GM12878 (cell line): ENCODE results near the gene HOTAIR. TPM values are rescaled to one million over a fixed set of nuclear protein-coding genes. Genes with fewer than 3 reads are reported as not detected.

Source experiments
- ATAC-seq: fragments of 200-7000 bp; cut with Tn5 transposase; 3 replicates; pipeline ENCODE4 v1.9.1; 2020; ENCODE audit warnings: mild to moderate bottlenecking, moderate library complexity
- BruUV-seq: library from RNA; stranded (reverse); fragments of 400-500 nt; replicated peaks from 2 replicates; lab custom pipeline; 2021; lab: Mats Ljungman, UMichigan
- CTCF ChIA-PET: fragments of 300-600 bp; sonication (Branson Sonifier 250); formaldehyde crosslinking; extraction: SDS; loops from one replicate; lab custom pipeline; 2021; ENCODE audit warnings: inconsistent platforms; lab: Yijun Ruan, JAX
- POLR2A ChIA-PET: fragments of 350-600 bp; formaldehyde crosslinking; extraction: SDS; loops from one replicate; lab custom pipeline; 2021; ENCODE audit warnings: inconsistent platforms; lab: Charles Lee
- RAD21 ChIA-PET: fragments of 300-600 bp; sonication (Branson Sonifier 250); formaldehyde crosslinking; loops from one replicate; lab custom pipeline; 2023; ENCODE audit warnings: antibody characterized with exemption; ENCODE audit not compliant: unreplicated experiment; lab: Charles Lee
- SMC1A ChIA-PET: fragments of 300-600 bp; sonication (Branson Sonifier 250); formaldehyde crosslinking; loops from one replicate; lab custom pipeline; 2023; ENCODE audit not compliant: unreplicated experiment, uncharacterized antibody; lab: Charles Lee
- DNase-seq: peaks from one replicate; pipeline ENCODE4 v3.0.0-alpha.2; 2011; ENCODE audit warnings: low read depth, low spot score
- FAIRE-seq: peaks from 3 replicates; lab custom pipeline; 2011; peaks lifted over from hg19 to GRCh38; lab: Jason Lieb, UNC
- H2AFZ ChIP-seq: 2 replicates; pipeline ENCODE4 v1.6.0; 2011; ENCODE audit warnings: low read depth, low read length, control low read depth; ENCODE audit not compliant: control insufficient read depth
- H3K27ac ChIP-seq: 2 replicates; pipeline ENCODE4 v1.5.1; 2011; ENCODE audit warnings: control low read depth; ENCODE audit not compliant: control insufficient read depth, insufficient read depth
- H3K27me3 ChIP-seq, 2 experiments: replicated peaks in 1 of 2; 2 replicates each; pipeline versions ENCODE4 v1.6.0 to v1.6.1; 2011; ENCODE audit warnings: low read length in 1 of 2; ENCODE audit not compliant: control insufficient read depth in 2 of 2, insufficient read depth in 2 of 2
- H3K36me3 ChIP-seq, 2 experiments: 2 replicates each; pipeline ENCODE4 v1.5.1; 2011; ENCODE audit warnings: low read length in 1 of 2; ENCODE audit not compliant: control insufficient read depth in 2 of 2, insufficient read depth in 2 of 2
- H3K4me1 ChIP-seq: 2 replicates; pipeline ENCODE4 v1.6.1; 2011; ENCODE audit warnings: mild to moderate bottlenecking, low read length, moderate library complexity, mixed read lengths; ENCODE audit not compliant: control insufficient read depth, insufficient read depth
- H3K4me2 ChIP-seq: 2 replicates; pipeline ENCODE4 v1.6.0; 2011; ENCODE audit warnings: control low read depth; ENCODE audit not compliant: control insufficient read depth, insufficient read depth
- H3K4me3 ChIP-seq: fragments of 200-600 bp; sonication (generic); 2 replicates; pipeline ENCODE4 v1.5.1; 2016
- H3K79me2 ChIP-seq: 2 replicates; pipeline ENCODE4 v1.6.0; 2011; ENCODE audit warnings: low read length; ENCODE audit not compliant: control insufficient read depth, insufficient read depth
- H3K9ac ChIP-seq: 2 replicates; pipeline ENCODE4 v1.8.0; 2011; ENCODE audit warnings: low read length, control low read depth, mixed read lengths; ENCODE audit not compliant: control insufficient read depth, insufficient read depth
- H3K9me3 ChIP-seq: replicated peaks from 3 replicates; pipeline ENCODE4 v1.5.1; 2011; ENCODE audit warnings: mild to moderate bottlenecking, low read length; ENCODE audit not compliant: control insufficient read depth, insufficient read depth
- H4K20me1 ChIP-seq: 2 replicates; pipeline ENCODE4 v1.6.0; 2011; ENCODE audit not compliant: control insufficient read depth, insufficient read depth
- BMI1 ChIP-seq: fragments of 450-650 bp; IDR thresholded peaks from 2 replicates; pipeline ENCODE4 v1.6.1; 2016; ENCODE audit warnings: mild to moderate bottlenecking, moderate library complexity, borderline replicate concordance
- BRCA1 ChIP-seq: IDR thresholded peaks from 2 replicates; pipeline ENCODE4 v1.6.1; 2011; ENCODE audit warnings: low read depth, low read length, improper control_type of control experiment
- CREB1 ChIP-seq: IDR thresholded peaks from 2 replicates; pipeline ENCODE4 v1.6.1; 2012; ENCODE audit warnings: low read depth, mild to moderate bottlenecking, inconsistent platforms
- EP300 ChIP-seq, 2 experiments: fragments of 150-350 bp in 1 of 2; IDR thresholded peaks; 2 replicates each; pipeline ENCODE4 v1.6.1; 2011 to 2012; ENCODE audit warnings: low read depth in 2 of 2, low read length in 2 of 2, borderline replicate concordance in 1 of 2, improper control_type of control experiment in 1 of 2, inconsistent platforms in 1 of 2; ENCODE audit not compliant: control insufficient read depth in 1 of 2
- JUND ChIP-seq: IDR thresholded peaks from 2 replicates; pipeline ENCODE4 v1.6.1; 2012; ENCODE audit warnings: low read depth, mild to moderate bottlenecking, low read length, improper control_type of control experiment, moderate library complexity
- MEF2B ChIP-seq: fragments of 450-650 bp; IDR thresholded peaks from 2 replicates; pipeline ENCODE4 v1.6.1; 2018; ENCODE audit warnings: mild to moderate bottlenecking, moderate library complexity; ENCODE audit not compliant: partially characterized antibody, poor library complexity, severe bottlenecking
- MTA2 ChIP-seq: fragments of 450-650 bp; IDR thresholded peaks from 2 replicates; pipeline ENCODE4 v1.6.1; 2016; ENCODE audit warnings: low read depth, mild to moderate bottlenecking, moderate library complexity
- SREBF1 ChIP-seq: IDR thresholded peaks from 2 replicates; pipeline ENCODE4 v1.6.1; 2012; ENCODE audit warnings: mild to moderate bottlenecking, low read length
- SUZ12 ChIP-seq: fragments of 200-600 bp; sonication (generic); IDR thresholded peaks from one replicate; pipeline ENCODE4 v1.6.1; 2018; ENCODE audit warnings: antibody characterized with exemption, mild to moderate bottlenecking; ENCODE audit not compliant: unreplicated experiment
- TAF1 ChIP-seq: IDR thresholded peaks from 2 replicates; pipeline ENCODE4 v1.6.1; 2011; ENCODE audit warnings: mild to moderate bottlenecking, low read depth, low read length, borderline replicate concordance
- USF1 ChIP-seq: IDR thresholded peaks from 2 replicates; pipeline ENCODE4 v1.6.1; 2011; ENCODE audit warnings: borderline replicate concordance, low read depth, mild to moderate bottlenecking, moderate library complexity, mixed read lengths, low read length; ENCODE audit not compliant: insufficient read depth; ENCODE audit errors: extremely low read length
- YBX1 ChIP-seq: fragments of 450-650 bp; IDR thresholded peaks from 2 replicates; pipeline ENCODE4 v1.6.1; 2016; ENCODE audit warnings: antibody characterized with exemption
- ZNF592 ChIP-seq: fragments of 450-650 bp; IDR thresholded peaks from 2 replicates; pipeline ENCODE4 v1.6.1; 2017; ENCODE audit warnings: mild to moderate bottlenecking, moderate library complexity
- ZSCAN29 ChIP-seq: fragments of 450-650 bp; IDR thresholded peaks from 2 replicates; pipeline ENCODE4 v1.6.1; 2017; ENCODE audit warnings: mild to moderate bottlenecking, moderate library complexity
- WGBS: methylation state at CpG from one replicate; pipeline ENCODE4 v1.1.6; 2016; ENCODE audit warnings: low lambda C conversion rate; ENCODE audit not compliant: insufficient replicate concordance, insufficient coverage; ENCODE audit errors: missing lambda C conversion rate; 5-methylcytosine and 5-hydroxymethylcytosine counted together
- in situ Hi-C: fragments of 300-500 bp; cut with MboI; formaldehyde crosslinking; loops from 9 replicates; pipeline ENCODE4 v1.14.3; 2018; ENCODE audit warnings: mixed read lengths
- intact Hi-C: fragments of 100-400 bp; cut with micrococcal nuclease; formaldehyde crosslinking; loops from one replicate; pipeline ENCODE4 v1.14.2; 2022; ENCODE audit not compliant: unreplicated experiment
- polyA plus RNA-seq, 11 experiments: library from polyadenylated mRNA; depleted of rRNA in 4 of 11; unstranded in 6 of 11; stranded (reverse) in 5 of 11; fragments of >200 nt; fragmentation: Nextera tagmentation in 4 of 11; fragmentation: Illumina TruSeq in 1 of 11; extraction: Ambion mirVana in 4 of 11; extraction: Trizol in 1 of 11; gene quantifications; 1 replicate in 1 of 11; 2 replicates in 10 of 11; pipeline versions ENCODE4 v1.2.1 to v1.2.3, GENCODE V29; 2011 to 2016; ENCODE audit warnings: inconsistent platforms in 2 of 11, missing spikeins in 2 of 11, low read depth in 1 of 11
- total RNA-seq, 4 experiments: library from RNA; depleted of rRNA in 3 of 4; stranded (reverse); fragments of >200 nt in 3 of 4; fragmentation: Illumina TruSeq in 1 of 4; extraction: Trizol in 1 of 4; gene quantifications; 2 replicates each; pipeline versions ENCODE4 v1.2.1 to v1.2.3, GENCODE V29; 2013 to 2021
- TF ChIP-seq, protein P1 (sequence below): IDR thresholded peaks from 2 replicates; pipeline ENCODE4 v1.6.1; 2011; ENCODE audit warnings: low read depth, mild to moderate bottlenecking, low read length, moderate library complexity, borderline replicate concordance; ENCODE audit errors: extremely low read depth

HOTAIR gene
- total and polyA plus RNA-seq, 10 of the 15 experiments (the other 5 are each of a cell fraction or from before 2014, with no cell fraction given) = not detected

GRCh38 chr12:54009171-54010052 is 34.7 kb upstream of the HOTAIR start (continued):
- TF ChIP-seq MEF2B (no peak), CREB1 (no peak), SUZ12 (peak; percentile 56), BMI1 (0 out of 2 replicates have a peak, but pooled peaks have one; percentile 31)

DNA sequence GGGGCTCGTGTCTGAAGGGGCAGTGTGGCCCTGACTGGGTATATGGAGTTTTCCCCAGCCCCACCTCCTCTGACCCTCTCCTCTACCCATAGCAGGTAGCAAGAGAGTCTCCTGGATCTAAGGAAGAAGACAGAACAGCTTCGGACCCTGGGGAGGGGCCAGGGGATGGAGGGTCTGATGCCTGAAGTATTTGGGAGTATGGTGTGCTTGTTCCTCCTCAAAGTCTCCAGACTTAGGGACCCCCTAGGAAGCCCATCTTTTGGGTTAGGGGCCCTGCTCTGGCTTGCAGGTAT is 33.5 kb upstream of the HOTAIR start:
- no TSS peak for BruUV-seq
- CTCF ChIA-PET = interaction anchor here (1.1 to 6.1 kb wide), 10 partner anchors 8 to 207 kb away, joined by 3 to 105 read pairs (median 20); partner anchors contain the start of genes HOXC5 and SMUG1
- TF ChIP-seq SREBF1 (no peak), YBX1 (no peak), EP300 (IDR thresholded peaks at IDR 0.05; ENCODE audit: borderline replicate concordance in 1 of 2, control insufficient read depth in 1 of 2, low read depth in 2 of 2, low read length in 2 of 2) (no peak), JUND (no peak), ZSCAN29 (no peak), USF1 (no peak), BRCA1 (no peak), MTA2 (no peak), TAF1 (no peak), ZNF592 (no peak)
- TF ChIP-seq, protein P1, sequence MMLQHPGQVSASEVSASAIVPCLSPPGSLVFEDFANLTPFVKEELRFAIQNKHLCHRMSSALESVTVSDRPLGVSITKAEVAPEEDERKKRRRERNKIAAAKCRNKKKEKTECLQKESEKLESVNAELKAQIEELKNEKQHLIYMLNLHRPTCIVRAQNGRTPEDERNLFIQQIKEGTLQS = no peak

More for the DNA sequence above, 33.5 kb upstream of the HOTAIR start:
- H3K27ac ChIP-seq = no peak overlapping the region
- 5% methylated on average over 2 of the region's 2 CpGs for WGBS
- H3K4me3 ChIP-seq = no peak overlapping the region
- ChIA-PET RAD21 (interaction anchor here (0.9 to 4.5 kb wide), 11 partner anchors 9 to 199 kb away, joined by 3 to 38 read pairs (median 5); partner anchors contain the start of genes HOXC10, HOXC4, HOXC5 and HOXC6), POLR2A (no interaction called here), SMC1A (interaction anchor here (0.8 to 3.4 kb wide), 7 partner anchors 8 to 194 kb away, joined by 3 to 37 read pairs (median 6); partner anchors contain the start of genes HOXC5, HOXC9 and SMUG1)
- ATAC-seq = no peak
- H3K9me3 ChIP-seq = no peaks in the 10 kb centered on the region
- DNase-seq = no peak
- no peaks in the 10 kb centered on the region for H4K20me1 ChIP-seq
- H3K79me2 ChIP-seq = no peaks in the 10 kb centered on the region
- intact Hi-C loops = loop anchor here (10.0 kb wide), 1 partner anchor 367 kb away; no protein-coding TSS in a partner anchor
- in situ Hi-C loops = no loop called here
- peaks cover 32 to 37% of the 10 kb centered on the region in 2 experiments for H3K27me3 ChIP-seq
- peaks cover 6% of the 10 kb centered on the region for H3K4me1 ChIP-seq
- H3K4me2 ChIP-seq = no peak overlapping the region
- H2AFZ ChIP-seq = no peak overlapping the region
- no peaks in the 10 kb centered on the region for H3K36me3 ChIP-seq
- FAIRE-seq = no peak
- H3K9ac ChIP-seq = no peak overlapping the region
